Right lobe of liver (tissue), 6 donors: Measurements from ENCODE around the gene ERMAP. TPM values are rescaled to one million over a fixed set of nuclear protein-coding genes. Genes with fewer than 3 reads are reported as not detected.

ENCODE experiments used
- ATAC-seq, 4 donors: fragments of 200-7000 bp; cut with Tn5 transposase; one replicate each; pipeline ENCODE4 v1.9.1; 2020; ENCODE audit warnings: mild to moderate bottlenecking in 4 of 4, moderate library complexity in 4 of 4
- DNase-seq, 3 donors: peaks; one replicate each; pipeline ENCODE4 v3.0.0-alpha.2; 2020
- H3K27ac ChIP-seq, 3 donors: fragments of 200-600 bp; one replicate each; pipeline ENCODE4 v1.8.0; 2022
- H3K27me3 ChIP-seq, 2 donors: fragments of 200-600 bp; one replicate each; pipeline ENCODE4 v1.8.0; 2022
- H3K36me3 ChIP-seq, 4 donors: fragments of 200-600 bp; sonication (generic) in 1 of 4; one replicate each; pipeline versions ENCODE4 v1.5.1 to v1.8.0; 2017 to 2022; ENCODE audit warnings: control low read depth in 1 of 4
- H3K4me1 ChIP-seq, 4 donors: fragments of 200-600 bp; sonication (generic) in 1 of 4; one replicate each; pipeline versions ENCODE4 v1.5.1 to v1.8.0; 2017 to 2022; ENCODE audit warnings: control low read depth in 1 of 4
- H3K4me3 ChIP-seq, 3 donors: fragments of 200-600 bp; one replicate each; pipeline ENCODE4 v1.8.0; 2022
- H3K9me3 ChIP-seq, 4 donors: fragments of 200-600 bp; sonication (generic) in 1 of 4; one replicate each; pipeline versions ENCODE4 v1.5.1 to v1.8.0; 2017 to 2022; ENCODE audit warnings: control low read depth in 1 of 4
- CTCF ChIP-seq, 4 donors: fragments of 200-600 bp in 3 of 4; fragments of 450-650 bp in 1 of 4; IDR thresholded peaks; one replicate each; pipeline versions ENCODE4 v1.5.1 to v1.8.0; 2016 to 2022; ENCODE audit warnings: antibody characterized with exemption in 4 of 4, mild to moderate bottlenecking in 2 of 4
- POLR2A ChIP-seq: fragments of 450-650 bp; IDR thresholded peaks from one replicate; pipeline ENCODE4 v1.6.1; 2017; ENCODE audit warnings: antibody characterized with exemption, mild to moderate bottlenecking
- WGBS: methylation state at CpG from one replicate; pipeline ENCODE4 v1.1.6; 2018; ENCODE audit warnings: low coverage, low lambda C conversion rate; ENCODE audit not compliant: insufficient coverage; ENCODE audit errors: missing lambda C conversion rate; 5-methylcytosine and 5-hydroxymethylcytosine counted together
- intact Hi-C, 2 donors: fragments of 100-400 bp; cut with DNase I; formaldehyde crosslinking; loops; one replicate each; pipeline versions ENCODE4 v1.11.2 to v1.14.1; 2022
- total RNA-seq, 6 experiments: library from RNA; depleted of rRNA in 2 of 6; stranded (reverse); fragments of >200 nt in 2 of 6; fragmentation: NEBNext Ultra II Directional in 3 of 6; extraction: Animal tissue kit (Norgen Biotek cat#: 25700) in 3 of 6; gene quantifications; one replicate each; pipeline versions ENCODE4 v1.1.0 to v1.2.4, GENCODE V29; 2016 to 2023
- donor health status: DM: no; HTN: yes; CAD: no.
- donor health status: DM: no; HTN: no; CAD: no.
- donor health status: DM: no; HTN: no; CAD: no.
- donor health status: DM: no; HTN: yes; CAD: no.
- donor health status: DM: no; HTN: yes; CAD: no.

The ERMAP gene
- total RNA-seq, 6 experiments from 2014 or later: 6.6 to 16.2 (median 13.9) TPM

DNA sequence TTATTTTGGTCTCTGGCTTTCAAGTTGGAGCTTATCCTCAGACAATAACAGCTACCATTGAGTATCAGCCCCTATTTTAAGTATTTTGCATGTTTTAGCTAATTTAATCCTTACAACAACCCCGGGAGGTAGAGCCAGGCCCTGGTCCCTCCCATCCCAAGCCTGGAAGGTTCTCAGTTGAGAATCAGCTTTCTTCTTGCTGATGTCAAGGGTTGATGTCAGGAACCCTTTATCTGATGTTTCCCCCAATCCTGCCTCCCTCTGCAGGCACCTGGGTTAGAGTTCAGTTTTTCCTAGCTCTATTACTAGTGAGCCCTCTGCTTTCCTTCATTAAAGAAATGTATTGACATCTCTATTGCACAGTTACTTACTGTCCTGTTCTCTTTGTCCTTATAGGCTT, 3.9 kb downstream of the ERMAP start:
- WGBS: 67% methylated on average over 1 of the region's 1 CpG
- Histone ChIP-seq H3K4me1 (peaks cover 0 to 69% (median 28%) of the 10 kb centered on the region in 4 donors), H3K9me3 (no peaks in the 10 kb centered on the region), H3K27ac (peak overlapping the region in 1 of 3 donors; percentile 82), H3K27me3 (no peaks in the 10 kb centered on the region), H3K36me3 (no peaks in the 10 kb centered on the region), H3K4me3 (no peak overlapping the region)
- TF ChIP-seq CTCF (IDR thresholded peaks at IDR 0.05): no peak
- no peak for TF ChIP-seq POLR2A
- DNase-seq (no peak), ATAC-seq (no peak)
- intact Hi-C loops: no loop called here

DNA sequence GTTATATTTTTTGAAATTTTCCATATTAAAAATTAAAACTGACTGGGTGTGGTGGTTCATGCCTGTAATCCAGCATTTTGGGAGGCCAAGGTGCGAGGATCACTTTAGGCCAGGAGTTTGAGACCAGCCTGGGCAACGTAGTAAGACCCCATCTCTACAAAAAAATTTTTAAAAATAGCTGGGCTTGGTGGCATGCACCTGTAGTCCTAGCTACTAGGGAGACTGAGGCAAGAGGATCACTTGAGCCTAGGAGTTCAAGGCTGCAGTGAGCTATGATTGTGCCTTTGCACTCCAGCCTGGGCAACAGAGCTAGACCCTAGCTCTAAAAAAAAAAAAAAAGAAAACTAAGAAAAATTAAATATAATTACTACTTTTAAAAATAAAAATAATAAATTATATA, 4.8 kb downstream of the ERMAP start:
- peak overlapping the region in 2 of 3 donors; percentile 27 to 82 for H3K27ac ChIP-seq
- H3K9me3 ChIP-seq: no peaks in the 10 kb centered on the region
- DNase-seq (no peak), ATAC-seq (no peak)
- no peak overlapping the region for H3K4me3 ChIP-seq
- TF ChIP-seq CTCF (IDR thresholded peaks at IDR 0.05): no peak
- no peak for TF ChIP-seq POLR2A
- intact Hi-C loops: no loop called here
- H3K4me1 ChIP-seq: peaks cover 0 to 72% (median 26%) of the 10 kb centered on the region in 4 donors
- WGBS: 97% methylated on average over 2 of the region's 2 CpGs
- H3K36me3 ChIP-seq: no peaks in the 10 kb centered on the region
- H3K27me3 ChIP-seq: no peaks in the 10 kb centered on the region

- H3K36me3 ChIP-seq: peaks cover 0 to under 1% (median 0%) of the 10 kb centered on the region in 4 donors
- intact Hi-C loops: no loop called here
- ATAC-seq: peak; percentile 56 to 69 (median 57)
- no peak for DNase-seq
- peak overlapping the region; percentile 27 to 82 (median 29) for H3K27ac ChIP-seq
- no peaks in the 10 kb centered on the region for H3K9me3 ChIP-seq
- H3K4me1 ChIP-seq: peaks cover 0 to 72% (median 26%) of the 10 kb centered on the region in 4 donors
- H3K4me3 ChIP-seq: no peak overlapping the region
- 14% methylated on average over 2 of the region's 2 CpGs for WGBS
- H3K27me3 ChIP-seq: no peaks in the 10 kb centered on the region
- TF ChIP-seq POLR2A (no peak), CTCF (IDR thresholded peaks at IDR 0.05) (no peak)
Observed at GRCh38 chr1:42822800-42823392, 6.0 kb downstream of the ERMAP start.

GRCh38 chr1:42824481-42825035, 7.6 kb downstream of the ERMAP start:
- Histone ChIP-seq H3K4me1 (peaks cover 0 to 61% (median 20%) of the 10 kb centered on the region in 4 donors), H3K27ac (no peak overlapping the region), H3K36me3 (peaks cover 0 to 3% (median 0%) of the 10 kb centered on the region in 4 donors), H3K27me3 (no peaks in the 10 kb centered on the region), H3K9me3 (no peaks in the 10 kb centered on the region), H3K4me3 (no peak overlapping the region)
- intact Hi-C loops: no loop called here
- DNase-seq (no peak), ATAC-seq (no peak)
- 80% methylated on average over 3 of the region's 4 CpGs for WGBS
- TF ChIP-seq POLR2A (no peak), CTCF (IDR thresholded peaks at IDR 0.05) (no peak)
